Liver (tissue), 9 donors: ENCODE data around the gene RPL5. TPM values are rescaled to one million over a fixed set of nuclear protein-coding genes. Genes with fewer than 3 reads are reported as not detected.

Source experiments
- DNase-seq: peaks from one replicate; pipeline ENCODE4 v3.0.0-alpha.2; 2017; ENCODE audit warnings: low spot score
- H3K27ac ChIP-seq, 2 donors: one replicate each; pipeline ENCODE4 v1.7.0; 2013; ENCODE audit warnings: inconsistent platforms in 2 of 2, low read length in 2 of 2, control low read depth in 1 of 2, low read depth in 1 of 2, mild to moderate bottlenecking in 1 of 2
- H3K27me3 ChIP-seq, 4 donors: one replicate each; pipeline versions ENCODE4 v1.6.1 to v1.7.0; 2013; ENCODE audit warnings: low read length in 3 of 4, inconsistent platforms in 1 of 4, mild to moderate bottlenecking in 1 of 4, moderate library complexity in 1 of 4; ENCODE audit not compliant: control insufficient read depth in 4 of 4, insufficient read depth in 4 of 4
- H3K36me3 ChIP-seq, 4 donors: one replicate each; pipeline versions ENCODE4 v1.6.1 to v1.7.0; 2013; ENCODE audit warnings: low read length in 3 of 4, mild to moderate bottlenecking in 3 of 4, low read depth in 1 of 4, moderate library complexity in 1 of 4; ENCODE audit not compliant: control insufficient read depth in 4 of 4, insufficient read depth in 3 of 4
- H3K4me1 ChIP-seq, 4 donors: one replicate each; pipeline versions ENCODE4 v1.6.1 to v1.7.0; 2013; ENCODE audit warnings: low read length in 3 of 4, mild to moderate bottlenecking in 3 of 4, moderate library complexity in 1 of 4; ENCODE audit not compliant: control insufficient read depth in 4 of 4, insufficient read depth in 4 of 4
- H3K4me3 ChIP-seq, 3 donors: one replicate each; pipeline versions ENCODE4 v1.6.1 to v1.7.0; 2013; ENCODE audit warnings: low read length in 3 of 3, control low read depth in 1 of 3, low read depth in 1 of 3, mild to moderate bottlenecking in 1 of 3
- H3K9ac ChIP-seq, 2 donors: one replicate each; pipeline ENCODE4 v1.7.0; 2013; ENCODE audit warnings: low read length in 2 of 2, mild to moderate bottlenecking in 2 of 2, moderate library complexity in 2 of 2, control low read depth in 1 of 2, low read depth in 1 of 2
- H3K9me3 ChIP-seq, 4 donors: one replicate each; pipeline versions ENCODE4 v1.6.1 to v1.7.0; 2013; ENCODE audit warnings: low read length in 3 of 4; ENCODE audit not compliant: control insufficient read depth in 4 of 4
- EGR1 ChIP-seq, 2 donors: IDR thresholded peaks; 2 replicates each; pipeline ENCODE4 v1.6.1; 2016 to 2018; ENCODE audit warnings: antibody characterized with exemption in 2 of 2, low read depth in 2 of 2
- FOXA1 ChIP-seq: IDR thresholded peaks from 2 replicates; pipeline ENCODE4 v1.6.1; 2016; ENCODE audit warnings: antibody characterized with exemption
- FOXA2 ChIP-seq: IDR thresholded peaks from 2 replicates; pipeline ENCODE4 v1.6.1; 2016; ENCODE audit warnings: antibody characterized with exemption
- GABPA ChIP-seq, 2 donors: IDR thresholded peaks in 1 of 2; conservative IDR thresholded peaks in 1 of 2; 2 replicates each; pipeline ENCODE4 v1.6.1; 2016; ENCODE audit warnings: antibody characterized with exemption in 2 of 2, mild to moderate bottlenecking in 1 of 2, moderate library complexity in 1 of 2
- HNF4A ChIP-seq, 2 donors: conservative IDR thresholded peaks; 2 replicates each; pipeline ENCODE4 v1.6.1; 2016; ENCODE audit warnings: antibody characterized with exemption in 2 of 2, mild to moderate bottlenecking in 2 of 2
- HNF4G ChIP-seq: IDR thresholded peaks from 2 replicates; pipeline ENCODE4 v1.6.1; 2016; ENCODE audit warnings: antibody characterized with exemption
- NR2F2 ChIP-seq: IDR thresholded peaks from 2 replicates; pipeline ENCODE4 v1.6.1; 2016; ENCODE audit warnings: antibody characterized with exemption
- RAD21 ChIP-seq, 2 donors: IDR thresholded peaks; 2 replicates each; pipeline ENCODE4 v1.6.1; 2016; ENCODE audit warnings: antibody characterized with exemption in 2 of 2, mild to moderate bottlenecking in 2 of 2
- RXRA ChIP-seq, 2 donors: IDR thresholded peaks; 2 replicates each; pipeline ENCODE4 v1.6.1; 2017 to 2018; ENCODE audit warnings: antibody characterized with exemption in 2 of 2, mild to moderate bottlenecking in 1 of 2
- SP1 ChIP-seq: IDR thresholded peaks from 2 replicates; pipeline ENCODE4 v1.6.1; 2018; ENCODE audit warnings: antibody characterized with exemption, mild to moderate bottlenecking
- YY1 ChIP-seq: IDR thresholded peaks from 2 replicates; pipeline ENCODE4 v1.6.1; 2016; ENCODE audit warnings: antibody characterized with exemption, mild to moderate bottlenecking
- WGBS: extraction: QIAGEN DNeasy Blood & Tissue Kit; methylation state at CpG from one replicate; pipeline ENCODE4 v1.1.7; 2013; 5-methylcytosine and 5-hydroxymethylcytosine counted together
- polyA plus RNA-seq, 2 donors: library from polyadenylated mRNA; stranded (reverse) in 1 of 2; unstranded in 1 of 2; fragments of 200-250 nt in 1 of 2; fragments of >200 nt in 1 of 2; fragmentation: Nextera tagmentation in 1 of 2; extraction: Ambion mirVana in 1 of 2; gene quantifications; one replicate each; pipeline versions ENCODE4 v1.2.1 to v1.2.3, GENCODE V29; 2013 to 2015
- total RNA-seq, 2 donors: library from RNA; depleted of rRNA; stranded (reverse); fragments of >200 nt; gene quantifications; one replicate each; pipeline ENCODE4 v1.2.3, GENCODE V29; 2014
- TF ChIP-seq, protein P1 (sequence below): IDR thresholded peaks from 2 replicates; pipeline ENCODE4 v1.6.1; 2016; ENCODE audit warnings: antibody characterized with exemption
- TF ChIP-seq, protein P2 (sequence below): IDR thresholded peaks from 2 replicates; pipeline ENCODE4 v1.6.1; 2016; ENCODE audit warnings: antibody characterized with exemption
- TF ChIP-seq, protein P3 (sequence below): IDR thresholded peaks from 2 replicates; pipeline ENCODE4 v1.6.1; 2016; ENCODE audit warnings: antibody characterized with exemption, mild to moderate bottlenecking
- donor health status: healthy.
- donor health status: healthy.
- donor health status: healthy.
- donor health status: healthy.
- donor health status: healthy.

The RPL5 gene
- total and polyA plus RNA-seq, 4 donors, result 336 to 765 (median 401) TPM

DNA sequence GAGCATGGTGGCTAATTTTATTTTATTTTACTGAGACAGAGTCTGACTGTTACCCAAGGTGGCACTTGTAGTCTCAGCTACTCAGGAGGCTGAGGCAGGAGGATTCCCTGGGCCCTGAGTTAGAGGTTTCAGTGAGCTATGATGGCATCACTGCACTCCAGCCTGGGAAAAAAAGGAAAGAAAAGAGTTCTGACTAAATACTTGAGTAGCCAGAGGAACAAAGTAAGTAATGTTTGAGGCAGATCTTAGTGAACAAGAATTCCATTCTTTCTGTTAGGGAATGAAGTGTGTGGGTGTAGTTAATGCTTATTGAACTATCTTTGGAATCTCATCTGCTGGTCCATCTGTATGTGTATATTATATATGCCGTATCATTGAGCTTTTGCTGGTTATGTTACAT lies 33.9 kb upstream of the RPL5 start:
- 91% methylated on average over 1 of the region's 1 CpG for WGBS
- H3K27me3 ChIP-seq, result no peaks in the 10 kb centered on the region
- TF ChIP-seq, protein P1, sequence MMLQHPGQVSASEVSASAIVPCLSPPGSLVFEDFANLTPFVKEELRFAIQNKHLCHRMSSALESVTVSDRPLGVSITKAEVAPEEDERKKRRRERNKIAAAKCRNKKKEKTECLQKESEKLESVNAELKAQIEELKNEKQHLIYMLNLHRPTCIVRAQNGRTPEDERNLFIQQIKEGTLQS, result no peak
- TF ChIP-seq RXRA (IDR thresholded peaks at IDR 0.05), result no peak
- TF ChIP-seq FOXA1, result no peak
- TF ChIP-seq HNF4A (conservative IDR thresholded peaks at IDR 0.05), result no peak
- TF ChIP-seq NR2F2, result no peak
- TF ChIP-seq RAD21 (IDR thresholded peaks at IDR 0.05), result no peak
- no peak for TF ChIP-seq HNF4G
- TF ChIP-seq, protein P2, sequence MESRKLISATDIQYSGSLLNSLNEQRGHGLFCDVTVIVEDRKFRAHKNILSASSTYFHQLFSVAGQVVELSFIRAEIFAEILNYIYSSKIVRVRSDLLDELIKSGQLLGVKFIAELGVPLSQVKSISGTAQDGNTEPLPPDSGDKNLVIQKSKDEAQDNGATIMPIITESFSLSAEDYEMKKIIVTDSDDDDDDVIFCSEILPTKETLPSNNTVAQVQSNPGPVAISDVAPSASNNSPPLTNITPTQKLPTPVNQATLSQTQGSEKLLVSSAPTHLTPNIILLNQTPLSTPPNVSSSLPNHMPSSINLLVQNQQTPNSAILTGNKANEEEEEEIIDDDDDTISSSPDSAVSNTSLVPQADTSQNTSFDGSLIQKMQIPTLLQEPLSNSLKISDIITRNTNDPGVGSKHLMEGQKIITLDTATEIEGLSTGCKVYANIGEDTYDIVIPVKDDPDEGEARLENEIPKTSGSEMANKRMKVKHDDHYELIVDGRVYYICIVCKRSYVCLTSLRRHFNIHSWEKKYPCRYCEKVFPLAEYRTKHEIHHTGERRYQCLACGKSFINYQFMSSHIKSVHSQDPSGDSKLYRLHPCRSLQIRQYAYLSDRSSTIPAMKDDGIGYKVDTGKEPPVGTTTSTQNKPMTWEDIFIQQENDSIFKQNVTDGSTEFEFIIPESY, result no peak
- no peak for TF ChIP-seq FOXA2
- no peak for TF ChIP-seq YY1
- TF ChIP-seq, protein P3, sequence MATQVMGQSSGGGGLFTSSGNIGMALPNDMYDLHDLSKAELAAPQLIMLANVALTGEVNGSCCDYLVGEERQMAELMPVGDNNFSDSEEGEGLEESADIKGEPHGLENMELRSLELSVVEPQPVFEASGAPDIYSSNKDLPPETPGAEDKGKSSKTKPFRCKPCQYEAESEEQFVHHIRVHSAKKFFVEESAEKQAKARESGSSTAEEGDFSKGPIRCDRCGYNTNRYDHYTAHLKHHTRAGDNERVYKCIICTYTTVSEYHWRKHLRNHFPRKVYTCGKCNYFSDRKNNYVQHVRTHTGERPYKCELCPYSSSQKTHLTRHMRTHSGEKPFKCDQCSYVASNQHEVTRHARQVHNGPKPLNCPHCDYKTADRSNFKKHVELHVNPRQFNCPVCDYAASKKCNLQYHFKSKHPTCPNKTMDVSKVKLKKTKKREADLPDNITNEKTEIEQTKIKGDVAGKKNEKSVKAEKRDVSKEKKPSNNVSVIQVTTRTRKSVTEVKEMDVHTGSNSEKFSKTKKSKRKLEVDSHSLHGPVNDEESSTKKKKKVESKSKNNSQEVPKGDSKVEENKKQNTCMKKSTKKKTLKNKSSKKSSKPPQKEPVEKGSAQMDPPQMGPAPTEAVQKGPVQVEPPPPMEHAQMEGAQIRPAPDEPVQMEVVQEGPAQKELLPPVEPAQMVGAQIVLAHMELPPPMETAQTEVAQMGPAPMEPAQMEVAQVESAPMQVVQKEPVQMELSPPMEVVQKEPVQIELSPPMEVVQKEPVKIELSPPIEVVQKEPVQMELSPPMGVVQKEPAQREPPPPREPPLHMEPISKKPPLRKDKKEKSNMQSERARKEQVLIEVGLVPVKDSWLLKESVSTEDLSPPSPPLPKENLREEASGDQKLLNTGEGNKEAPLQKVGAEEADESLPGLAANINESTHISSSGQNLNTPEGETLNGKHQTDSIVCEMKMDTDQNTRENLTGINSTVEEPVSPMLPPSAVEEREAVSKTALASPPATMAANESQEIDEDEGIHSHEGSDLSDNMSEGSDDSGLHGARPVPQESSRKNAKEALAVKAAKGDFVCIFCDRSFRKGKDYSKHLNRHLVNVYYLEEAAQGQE, result no peak
- no peak for TF ChIP-seq GABPA (IDR thresholded peaks at IDR 0.05 in 1 of 2, conservative IDR thresholded peaks at IDR 0.05 in 1 of 2)
- no peak for TF ChIP-seq EGR1 (IDR thresholded peaks at IDR 0.05; ENCODE audit: low read depth in 2 of 2)

DNA sequence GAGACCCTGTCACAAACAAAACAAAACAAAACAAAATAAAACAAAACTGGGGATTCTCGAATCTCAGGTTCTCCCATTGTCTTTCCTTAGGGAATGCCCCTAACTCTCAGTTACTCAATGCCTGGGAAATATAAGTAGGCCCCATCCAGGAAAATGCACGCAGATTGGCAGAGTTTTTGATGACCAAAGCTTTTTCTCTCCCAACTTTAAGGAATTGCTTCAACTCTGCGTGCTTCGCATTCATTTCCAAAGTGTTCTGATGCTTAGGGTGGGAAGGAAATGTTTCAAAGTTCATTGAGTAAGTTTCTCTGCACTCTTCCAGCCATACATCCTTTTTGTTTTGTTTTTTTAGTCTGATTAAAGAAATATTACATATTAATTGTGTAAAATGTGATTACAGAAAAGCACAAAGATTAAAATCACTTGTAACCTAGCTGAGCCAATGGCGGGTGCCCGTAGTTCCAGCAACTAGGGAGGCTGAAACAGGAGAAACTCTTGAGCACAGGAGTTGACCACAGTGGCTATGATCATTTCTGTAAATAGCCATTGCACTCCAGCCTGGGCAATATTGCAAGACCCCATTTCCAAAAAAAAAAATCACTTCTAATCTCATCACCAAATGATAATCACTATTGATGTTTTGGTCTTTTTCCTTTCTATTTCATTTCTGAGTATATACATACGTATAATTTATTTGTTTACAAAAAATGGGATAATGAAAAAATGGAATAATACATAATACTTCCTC lies 28.5 kb upstream of the RPL5 start:
- Histone ChIP-seq H3K9ac (no peak overlapping the region), H3K9me3 (no peaks in the 10 kb centered on the region), H3K4me3 (no peak overlapping the region), H3K36me3 (no peaks in the 10 kb centered on the region), H3K27ac (no peak overlapping the region), H3K4me1 (no peaks in the 10 kb centered on the region), H3K27me3 (no peaks in the 10 kb centered on the region)
- 95% methylated on average over 7 of the region's 7 CpGs for WGBS
- TF ChIP-seq, protein P2, result no peak
- TF ChIP-seq FOXA2, result no peak
- TF ChIP-seq, protein P1, result no peak
- TF ChIP-seq RXRA (IDR thresholded peaks at IDR 0.05), result no peak
- no peak for TF ChIP-seq FOXA1
- no peak for TF ChIP-seq NR2F2
- TF ChIP-seq SP1, result no peak
- no peak for DNase-seq

More for the DNA sequence above, 33.9 kb upstream of the RPL5 start:
- no peaks in the 10 kb centered on the region for H3K4me1 ChIP-seq
- H3K9me3 ChIP-seq, result no peaks in the 10 kb centered on the region
- no peak overlapping the region for H3K9ac ChIP-seq
- no peak overlapping the region for H3K27ac ChIP-seq
- no peaks in the 10 kb centered on the region for H3K36me3 ChIP-seq
- DNase-seq, result no peak
- no peak overlapping the region for H3K4me3 ChIP-seq
